ENCODE measurements around the gene PPP1R1A. TPM values are rescaled to one million over a fixed set of nuclear protein-coding genes. Genes with fewer than 3 reads are reported as not detected.

PPP1R1A gene
- total and polyA plus RNA-seq, 9 of the 15 experiments (the other 6 are each of a cell fraction or from before 2014, with no cell fraction given): not detected

- TF ChIP-seq ZNF318 (IDR thresholded peaks at IDR 0.05; ENCODE audit: borderline replicate concordance in 1 of 2, low read depth in 1 of 2) (no peak), KAT7 (CRISPR knock-in tag; IDR thresholded peaks at IDR 0.05; ENCODE audit: borderline replicate concordance) (no peak), WHSC1 (IDR thresholded peaks at IDR 0.05; ENCODE audit: low read length) (no peak), ILK (tag; IDR thresholded peaks at IDR 0.05; ENCODE audit: borderline replicate concordance, low read depth) (no peak), ZZZ3 (IDR thresholded peaks at IDR 0.05) (no peak)
These were observed 4.3 kb downstream of the PPP1R1A start (continued) for GRCh38 chr12:54584128-54584527.
